Uterus (tissue), 4 donors: ENCODE results near the gene CEP112. TPM values are rescaled to one million over a fixed set of nuclear protein-coding genes. Genes with fewer than 3 reads are reported as not detected.

Source experiments
- DNase-seq, 2 donors: peaks; one replicate each; pipeline ENCODE4 v3.0.0-alpha.2; 2019 to 2020
- H3K27ac ChIP-seq, 2 donors: fragments of 200-600 bp; sonication (generic); 1 replicate in 1 of 2; 2 replicates in 1 of 2; pipeline ENCODE4 v1.5.1; 2016 to 2018
- H3K27me3 ChIP-seq, 2 donors: fragments of 200-600 bp; sonication (generic); one replicate each; pipeline ENCODE4 v1.5.1; 2018 to 2019; ENCODE audit warnings: control low read depth in 1 of 2
- H3K36me3 ChIP-seq, 2 donors: fragments of 200-600 bp; sonication (generic); one replicate each; pipeline ENCODE4 v1.5.1; 2019; ENCODE audit warnings: control low read depth in 1 of 2
- H3K4me1 ChIP-seq, 2 donors: fragments of 200-600 bp; sonication (generic); one replicate each; pipeline ENCODE4 v1.5.1; 2018 to 2019; ENCODE audit warnings: control low read depth in 1 of 2
- H3K4me3 ChIP-seq, 2 donors: fragments of 200-600 bp; sonication (generic); 1 replicate in 1 of 2; 2 replicates in 1 of 2; pipeline ENCODE4 v1.5.1; 2018 to 2019; ENCODE audit warnings: mild to moderate bottlenecking in 1 of 2
- H3K9me3 ChIP-seq, 2 donors: fragments of 200-600 bp; sonication (generic); one replicate each; pipeline ENCODE4 v1.5.1; 2019; ENCODE audit warnings: control low read depth in 1 of 2
- CTCF ChIP-seq, 4 experiments: fragments of 200-600 bp in 2 of 4; fragments of 450-650 bp in 2 of 4; sonication (generic) in 2 of 4; IDR thresholded peaks; one replicate each; pipeline ENCODE4 v1.5.1; 2016 to 2019; ENCODE audit warnings: antibody characterized with exemption in 4 of 4, mild to moderate bottlenecking in 2 of 4, moderate library complexity in 1 of 4
- POLR2A ChIP-seq, 2 donors: fragments of 450-650 bp; IDR thresholded peaks; one replicate each; pipeline ENCODE4 v1.6.1; 2016; ENCODE audit warnings: antibody characterized with exemption in 2 of 2, mild to moderate bottlenecking in 1 of 2, moderate library complexity in 1 of 2
- intact Hi-C: fragments of 100-400 bp; cut with DNase I; formaldehyde crosslinking; loops from one replicate; pipeline ENCODE4 v1.15.1; 2023; ENCODE audit warnings: low total_unique reads
- total RNA-seq, 4 donors: library from RNA; depleted of rRNA in 3 of 4; stranded (reverse); fragments of >200 nt in 3 of 4; gene quantifications; one replicate each; pipeline versions ENCODE4 v1.1.0 to v1.2.4, GENCODE V29; 2014 to 2023
- donor health status: DM: yes; HTN: yes; CAD: no.

CEP112 gene
- total RNA-seq, 4 donors from 2014 or later: 36.6 to 96.5 (median 52.4) TPM

GRCh38 chr17:65895969-65896368 is 296.0 kb downstream of the CEP112 start:
- TF ChIP-seq POLR2A (IDR thresholded peaks at IDR 0.05) (no peak), CTCF (IDR thresholded peaks at IDR 0.05) (no peak)
- no peak overlapping the region for H3K27ac ChIP-seq
- DNase-seq: no peak
- intact Hi-C loops: no loop called here
- no peaks in the 10 kb centered on the region for H3K4me1 ChIP-seq
- no peaks in the 10 kb centered on the region for H3K36me3 ChIP-seq
- no peaks in the 10 kb centered on the region for H3K27me3 ChIP-seq
- no peak overlapping the region for H3K4me3 ChIP-seq
- no peaks in the 10 kb centered on the region for H3K9me3 ChIP-seq

GRCh38 chr17:65893692-65894279 is 298.1 kb downstream of the CEP112 start:
- no peak for TF ChIP-seq CTCF (IDR thresholded peaks at IDR 0.05)
- no peak for TF ChIP-seq POLR2A (IDR thresholded peaks at IDR 0.05)

GRCh38 chr17:65892912-65893377 is 299.0 kb downstream of the CEP112 start:
- DNase-seq: no peak
- intact Hi-C loops: no loop called here
- Histone ChIP-seq H3K27ac (no peak overlapping the region), H3K36me3 (no peaks in the 10 kb centered on the region), H3K27me3 (no peaks in the 10 kb centered on the region), H3K4me1 (no peaks in the 10 kb centered on the region), H3K9me3 (no peaks in the 10 kb centered on the region), H3K4me3 (no peak overlapping the region)
- TF ChIP-seq CTCF (IDR thresholded peaks at IDR 0.05): no peak
- TF ChIP-seq POLR2A (IDR thresholded peaks at IDR 0.05): no peak

More at GRCh38 chr17:65893692-65894279, 298.1 kb downstream of the CEP112 start:
- Histone ChIP-seq H3K4me3 (no peak overlapping the region), H3K27me3 (no peaks in the 10 kb centered on the region), H3K9me3 (no peaks in the 10 kb centered on the region), H3K4me1 (no peaks in the 10 kb centered on the region), H3K36me3 (no peaks in the 10 kb centered on the region), H3K27ac (no peak overlapping the region)
- DNase-seq: no peak
- intact Hi-C loops: no loop called here

- H3K9me3 ChIP-seq: no peaks in the 10 kb centered on the region
- TF ChIP-seq POLR2A (IDR thresholded peaks at IDR 0.05): no peak
- TF ChIP-seq CTCF (IDR thresholded peaks at IDR 0.05): no peak
- no peaks in the 10 kb centered on the region for H3K4me1 ChIP-seq
- DNase-seq: no peak
- no peak overlapping the region for H3K27ac ChIP-seq
- no peaks in the 10 kb centered on the region for H3K27me3 ChIP-seq
- intact Hi-C loops: no loop called here
- no peak overlapping the region for H3K4me3 ChIP-seq
- H3K36me3 ChIP-seq: no peaks in the 10 kb centered on the region
Observed at GRCh38 chr17:65891231-65891735, 300.6 kb downstream of the CEP112 start.

- Histone ChIP-seq H3K27ac (no peak overlapping the region), H3K4me3 (no peak overlapping the region), H3K36me3 (no peaks in the 10 kb centered on the region), H3K27me3 (no peaks in the 10 kb centered on the region), H3K4me1 (no peaks in the 10 kb centered on the region), H3K9me3 (no peaks in the 10 kb centered on the region)
- no peak for DNase-seq
- intact Hi-C loops: no loop called here
- no peak for TF ChIP-seq POLR2A (IDR thresholded peaks at IDR 0.05)
- no peak for TF ChIP-seq CTCF (IDR thresholded peaks at IDR 0.05)
Observed at GRCh38 chr17:65888649-65889048, 303.3 kb downstream of the CEP112 start.
